NCI-H345 (cell line): ENCODE measurements around the gene RAB11FIP4.

Source experiments
- DNase-seq: peaks from one replicate; lab custom pipeline; 2025; lab: John Stamatoyannopoulos, UW

RAB11FIP4 gene

DNA sequence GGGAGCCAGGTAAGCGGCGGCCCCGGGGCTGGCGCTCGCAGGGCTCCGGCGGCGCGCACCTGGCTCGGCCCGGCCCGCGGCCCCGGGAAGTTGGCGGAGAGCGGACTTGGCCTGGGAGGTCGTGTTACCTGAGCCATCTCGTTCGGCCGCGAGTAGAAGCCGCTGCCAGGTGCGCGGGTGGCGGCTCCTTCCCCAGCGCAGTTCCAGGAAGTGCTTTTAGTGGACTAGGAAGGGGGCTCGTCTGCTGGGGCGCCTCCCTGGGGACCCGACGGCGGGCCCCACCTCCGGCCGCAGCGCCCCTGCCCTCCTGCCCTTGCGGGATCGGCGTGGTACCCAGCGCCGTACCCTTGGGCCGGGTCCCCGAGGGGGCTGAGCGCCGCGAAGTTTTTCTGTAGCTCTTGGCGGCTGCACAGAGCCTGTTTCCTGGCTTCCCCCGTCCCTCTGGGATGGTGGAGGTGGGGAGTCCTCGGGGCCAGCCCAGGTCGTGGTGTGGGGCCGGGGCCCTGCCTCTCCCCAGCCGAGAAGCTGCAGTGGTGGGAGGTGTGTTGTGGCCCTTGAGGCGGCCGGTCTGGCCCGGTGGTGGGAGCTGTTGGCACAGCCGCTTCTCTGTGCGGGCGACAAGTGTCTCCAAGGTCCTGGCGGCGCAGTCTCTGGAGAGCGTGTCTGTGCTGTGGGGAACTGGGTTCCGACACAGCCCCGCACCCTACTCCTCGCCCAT lies 96.9 kb downstream of the RAB11FIP4 start:
- DNase-seq, result peak; percentile 17

DNA sequence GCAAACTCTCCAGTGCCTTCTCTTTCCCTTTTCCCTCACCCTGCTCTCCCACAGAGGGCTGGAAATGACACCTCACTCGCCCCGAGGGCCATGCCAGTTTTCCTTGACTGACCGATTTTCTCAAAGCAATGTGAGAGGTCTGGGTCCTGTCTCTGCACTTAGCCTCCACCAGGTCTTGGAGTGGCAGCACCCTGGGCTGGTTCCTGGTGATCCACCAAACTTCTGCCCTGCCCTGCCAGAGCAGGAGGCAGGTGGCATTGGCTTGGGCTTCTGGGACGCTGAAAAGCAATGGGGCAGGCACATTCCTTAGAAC lies 97.5 kb downstream of the RAB11FIP4 start:
- no peak for DNase-seq

DNA sequence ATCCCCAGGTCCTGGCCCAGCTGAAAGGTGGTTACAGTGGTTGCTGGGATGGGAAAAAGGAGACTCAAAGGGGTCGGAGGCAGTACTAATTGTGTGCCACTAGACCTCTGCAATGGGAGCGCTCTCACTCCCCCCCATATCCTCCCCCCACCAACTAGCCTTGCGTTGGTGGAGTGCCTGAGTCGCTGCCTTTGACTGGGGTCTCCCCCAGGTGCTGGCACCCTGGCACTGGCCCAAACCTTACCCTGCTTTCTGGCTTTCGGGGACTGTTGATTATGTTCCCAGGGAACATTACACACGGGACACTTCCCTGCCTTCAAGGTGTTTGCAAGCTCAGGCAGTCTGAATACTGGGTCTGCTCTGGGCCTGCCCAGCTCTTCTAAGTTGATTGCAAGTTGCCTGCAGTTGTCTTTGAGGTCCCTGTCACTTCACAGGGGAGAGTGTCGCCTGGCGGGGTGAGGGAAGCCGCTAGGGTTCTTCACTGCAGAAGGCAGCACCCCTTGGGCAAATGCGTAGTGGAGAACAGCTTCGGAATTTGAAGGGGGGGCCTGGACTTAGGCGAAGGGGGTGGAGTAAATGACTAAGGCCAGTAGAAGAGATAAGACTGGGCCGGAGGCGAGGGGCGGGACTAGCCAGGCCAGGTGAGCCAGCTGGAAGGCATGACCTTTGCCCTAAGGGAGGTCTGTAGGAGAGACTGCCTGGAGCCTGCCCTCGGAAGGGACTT lies 98.0 kb downstream of the RAB11FIP4 start:
- no peak for DNase-seq

DNA sequence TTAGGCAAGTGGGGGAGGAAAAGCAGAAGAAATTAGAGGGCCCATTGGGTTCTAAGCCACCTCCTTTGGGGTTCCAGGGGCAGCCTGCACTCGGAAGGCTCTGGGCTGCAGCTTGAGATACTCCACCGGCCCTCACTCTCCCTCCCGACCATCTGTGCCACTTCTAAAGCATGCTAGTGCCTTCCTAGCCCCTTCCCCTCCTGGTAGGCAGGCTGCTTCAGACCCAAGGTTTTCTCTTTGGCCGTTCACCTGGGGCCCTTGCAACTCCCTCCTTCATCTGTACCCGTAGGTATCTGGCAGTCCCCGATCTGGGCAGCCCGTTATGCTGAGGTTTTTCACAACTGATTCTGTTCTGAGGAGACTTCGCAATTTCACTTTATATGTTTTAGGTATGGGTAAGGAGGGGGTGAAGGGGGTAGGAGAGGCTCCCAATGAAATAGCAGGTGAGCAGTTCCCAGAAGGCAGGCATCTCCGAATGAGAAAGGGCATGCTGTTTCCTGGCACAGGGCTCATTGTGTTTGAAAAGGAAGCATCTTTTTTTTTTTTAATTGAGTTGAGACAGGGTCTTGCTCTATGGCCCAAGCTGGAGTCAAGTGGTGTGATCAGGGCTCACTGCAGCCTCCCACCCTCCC lies 98.7 kb downstream of the RAB11FIP4 start:
- DNase-seq, result no peak

DNA sequence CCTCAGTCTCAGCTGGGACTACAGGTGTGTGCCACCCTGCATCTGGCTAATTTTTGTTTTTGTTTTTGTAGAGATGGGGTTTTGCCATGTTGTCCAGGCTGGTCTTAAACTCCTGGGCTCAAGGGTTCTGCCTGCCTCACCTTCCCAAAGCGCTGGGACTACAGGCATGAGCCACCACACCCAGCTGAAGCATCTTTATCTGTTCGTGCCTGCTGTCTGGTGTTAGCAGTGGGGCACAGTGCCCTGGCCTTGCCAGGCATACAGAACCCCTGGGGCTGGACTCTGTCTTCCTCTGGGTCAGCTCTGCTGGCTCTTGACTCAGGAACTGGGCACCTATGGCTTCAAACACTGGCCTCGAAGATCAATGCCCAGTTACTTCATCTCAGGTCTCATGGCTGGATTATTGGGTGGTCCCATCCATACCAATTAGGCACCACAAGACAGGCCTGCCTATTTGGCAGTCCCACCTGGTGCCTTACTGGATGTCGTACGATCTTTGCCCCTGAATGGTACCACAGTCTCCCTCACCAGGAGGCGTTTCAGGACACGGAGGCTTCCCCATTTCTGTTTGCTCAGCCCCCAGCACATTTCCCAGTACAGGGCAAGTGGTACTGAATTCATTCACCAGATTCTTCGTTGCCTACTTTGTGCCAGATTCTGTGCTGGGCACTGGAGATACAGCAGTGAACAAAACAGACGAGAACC lies 99.3 kb downstream of the RAB11FIP4 start:
- no peak for DNase-seq

DNA sequence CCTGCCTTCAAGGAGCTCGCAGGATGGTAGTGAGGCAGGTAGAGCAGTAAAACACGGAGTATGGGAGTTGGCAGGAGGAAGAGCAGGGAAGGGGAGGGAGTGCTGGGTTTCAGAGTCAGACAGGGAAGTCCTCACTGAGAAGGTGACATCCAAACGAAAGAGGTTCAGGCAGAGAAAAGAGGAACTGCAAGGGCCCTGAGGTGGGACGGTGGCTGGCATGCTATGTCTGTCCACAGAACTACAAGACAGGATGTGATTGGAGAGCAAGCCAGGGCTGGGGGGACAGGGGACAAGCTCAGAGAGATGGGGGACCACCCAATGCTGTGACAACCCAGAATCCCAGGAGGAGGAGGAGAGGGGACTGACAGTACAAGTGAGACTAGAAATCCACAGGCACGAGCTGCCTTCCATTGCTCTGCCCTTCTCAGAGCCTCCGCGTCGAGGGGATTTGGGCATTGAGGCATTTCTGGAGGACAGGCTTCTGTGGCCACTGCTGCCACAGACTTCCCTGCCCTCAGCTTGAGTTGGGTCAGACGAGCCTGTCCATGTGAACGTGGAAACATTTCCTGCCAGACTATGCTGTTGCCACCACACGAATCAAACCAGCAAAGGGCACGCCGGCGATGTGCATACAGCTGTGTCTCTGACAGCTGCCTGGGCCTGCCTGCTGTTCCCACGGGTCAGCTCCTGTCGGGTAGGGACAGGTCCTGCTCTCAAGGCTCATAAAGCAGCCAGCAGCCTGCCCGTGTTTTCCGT lies 100.1 kb downstream of the RAB11FIP4 start:
- DNase-seq, result no peak

DNA sequence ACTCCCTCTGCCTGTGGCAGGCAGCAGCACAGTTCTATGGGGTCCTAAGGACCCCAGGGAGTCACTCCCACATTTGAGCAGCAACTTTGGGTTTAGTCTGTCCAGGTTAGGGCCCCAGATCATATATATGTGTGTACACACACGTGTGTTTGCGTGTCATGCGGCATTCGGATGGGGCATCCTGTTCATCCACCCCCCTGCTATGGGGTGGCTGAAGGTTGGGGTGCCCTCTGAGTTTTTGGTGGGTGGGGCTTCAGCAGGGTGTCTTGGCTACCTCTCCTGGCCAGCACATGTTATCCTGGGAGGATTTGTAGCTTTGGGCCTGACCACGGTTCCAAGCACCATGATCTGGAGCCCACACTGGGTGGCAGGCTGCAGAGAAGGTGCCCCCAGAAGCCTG lies 100.7 kb downstream of the RAB11FIP4 start:
- DNase-seq, result no peak

DNA sequence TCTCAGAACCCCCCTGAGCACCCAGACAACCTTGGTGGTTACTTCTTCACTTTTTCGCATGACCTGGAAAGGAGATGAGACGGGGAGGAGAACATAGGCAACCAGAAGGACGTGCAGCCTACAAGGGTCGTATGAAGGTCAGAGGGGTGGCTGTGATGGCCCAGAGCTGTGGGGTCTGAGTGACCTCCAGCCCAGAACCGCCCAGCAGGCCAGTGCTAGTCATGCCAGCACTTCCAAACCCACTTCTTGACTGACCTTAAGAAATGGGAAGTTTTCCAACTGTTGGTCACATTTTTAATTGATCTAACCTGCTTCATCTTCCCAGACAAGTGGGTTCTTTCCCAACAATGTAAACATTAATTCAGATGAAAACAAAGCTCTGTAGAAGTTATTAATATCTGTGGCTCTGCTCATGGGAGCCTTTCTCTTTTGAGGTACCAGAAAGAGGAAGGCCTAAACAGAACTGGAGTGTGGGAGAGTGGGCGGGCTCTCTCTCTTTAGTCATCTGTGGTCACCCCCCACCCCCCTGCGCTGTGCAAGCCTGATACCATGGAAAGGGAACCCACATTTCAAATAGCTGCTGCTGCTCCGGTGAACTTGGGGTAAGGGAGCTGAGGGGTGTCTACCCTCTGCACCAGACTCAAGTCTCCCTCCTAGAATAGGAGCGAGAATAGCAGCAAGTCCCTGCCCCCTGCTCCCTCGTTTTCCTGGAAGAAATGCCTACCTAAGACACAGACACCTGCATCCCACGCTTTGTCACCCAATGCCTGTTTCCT lies 101.6 kb downstream of the RAB11FIP4 start:
- DNase-seq, result no peak

DNA sequence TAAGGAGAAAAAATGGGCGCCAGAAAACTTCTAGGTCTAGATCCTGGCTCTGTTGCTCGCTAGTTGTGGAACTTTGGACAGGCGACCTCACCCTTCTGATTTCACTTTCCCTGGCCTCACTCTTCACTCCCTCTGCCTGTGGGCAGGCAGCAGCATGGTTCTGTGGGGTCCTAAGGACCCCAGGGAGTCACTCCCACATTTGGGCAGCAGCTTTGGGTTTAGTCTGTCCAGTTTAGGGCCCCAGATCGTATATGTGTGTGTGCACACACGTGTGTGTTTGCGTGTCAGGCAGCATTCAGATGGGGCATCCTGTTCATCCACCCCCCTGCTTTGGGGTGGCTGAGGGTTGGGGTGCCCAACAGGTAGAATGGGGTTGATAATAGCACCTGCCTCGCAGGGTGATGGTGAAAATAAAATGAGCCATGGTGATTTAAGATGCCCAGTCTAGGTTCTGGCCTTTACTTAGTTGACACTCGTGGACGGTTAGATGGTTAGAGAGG lies 102.2 kb downstream of the RAB11FIP4 start:
- no peak for DNase-seq

DNA sequence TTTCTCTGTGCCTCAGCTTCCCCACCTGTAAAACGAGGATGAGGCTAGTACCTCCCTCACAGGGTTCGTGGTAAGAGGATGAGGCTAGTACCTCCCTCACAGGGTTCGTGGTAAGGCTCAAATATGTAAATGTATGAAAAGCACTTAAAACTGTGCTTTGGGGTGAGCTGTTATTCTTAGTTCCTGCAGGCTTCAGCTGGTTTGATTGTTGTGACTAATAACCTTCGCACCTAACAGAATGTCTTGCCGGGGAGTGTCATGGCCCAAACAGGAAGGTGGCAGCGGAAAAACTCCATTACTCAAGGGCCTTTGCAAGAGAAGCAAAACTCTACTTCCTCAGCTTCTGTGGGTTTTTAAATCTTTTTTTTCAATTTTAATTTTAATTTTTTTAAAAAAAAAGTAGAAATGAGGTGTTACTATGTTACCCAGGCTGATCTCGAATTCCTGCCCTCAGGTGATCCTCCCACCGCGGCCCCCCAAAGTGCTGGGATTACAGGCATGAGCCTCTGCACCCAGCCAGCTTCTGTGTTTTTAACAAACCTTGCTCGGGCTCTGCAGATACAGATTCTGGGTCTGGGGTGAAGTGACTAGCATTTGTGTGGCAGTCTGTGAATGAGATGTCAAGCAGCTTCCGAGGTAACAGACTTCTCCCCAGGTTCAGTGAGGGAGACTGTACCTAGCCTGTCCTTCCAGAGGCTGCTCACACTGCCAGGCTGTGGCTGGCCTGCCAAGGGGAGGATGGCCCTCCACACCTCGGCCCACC lies 103.0 kb downstream of the RAB11FIP4 start:
- DNase-seq, result no peak

DNA sequence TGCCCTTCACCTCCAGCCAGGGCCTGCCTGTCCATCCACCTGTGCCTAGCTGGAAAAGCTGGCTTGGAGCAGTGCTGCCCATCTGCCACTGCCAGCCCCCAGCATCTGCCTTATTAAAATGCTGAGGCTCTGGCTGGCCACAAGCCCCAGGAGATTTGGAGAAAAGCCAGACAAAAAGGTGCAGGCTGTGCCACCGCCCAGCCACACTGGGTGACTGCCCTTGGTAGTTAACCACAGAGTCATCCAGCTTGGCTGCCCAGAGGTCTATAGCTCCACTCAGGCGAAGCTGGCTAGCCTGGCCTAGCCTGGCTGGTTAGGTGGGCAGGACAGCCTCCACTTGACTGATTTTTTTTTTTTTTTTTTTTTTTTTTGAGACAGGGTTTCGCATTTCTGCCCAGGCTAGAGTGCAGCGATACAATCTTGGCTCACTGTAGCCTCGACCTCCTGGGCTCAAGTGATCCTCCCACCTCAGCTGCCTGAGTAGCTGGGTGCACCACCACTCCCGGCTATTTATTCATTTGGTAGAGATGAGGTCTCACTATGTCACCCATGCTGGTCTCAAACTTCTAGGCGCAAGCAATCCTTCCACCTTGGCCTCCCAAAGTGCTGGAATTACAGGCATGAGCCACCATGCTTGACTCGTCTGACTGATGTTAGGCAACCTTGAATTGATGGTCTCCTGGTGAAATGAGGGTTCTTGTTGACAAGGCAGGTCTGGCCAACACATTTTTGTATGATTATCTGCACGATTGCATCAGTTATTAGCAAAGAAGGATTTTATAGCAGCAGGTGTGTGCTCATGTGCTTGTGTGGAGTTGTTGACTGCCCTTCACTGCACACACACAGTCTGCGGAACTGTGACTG lies 103.8 kb downstream of the RAB11FIP4 start:
- DNase-seq, result peak; percentile 48

DNA sequence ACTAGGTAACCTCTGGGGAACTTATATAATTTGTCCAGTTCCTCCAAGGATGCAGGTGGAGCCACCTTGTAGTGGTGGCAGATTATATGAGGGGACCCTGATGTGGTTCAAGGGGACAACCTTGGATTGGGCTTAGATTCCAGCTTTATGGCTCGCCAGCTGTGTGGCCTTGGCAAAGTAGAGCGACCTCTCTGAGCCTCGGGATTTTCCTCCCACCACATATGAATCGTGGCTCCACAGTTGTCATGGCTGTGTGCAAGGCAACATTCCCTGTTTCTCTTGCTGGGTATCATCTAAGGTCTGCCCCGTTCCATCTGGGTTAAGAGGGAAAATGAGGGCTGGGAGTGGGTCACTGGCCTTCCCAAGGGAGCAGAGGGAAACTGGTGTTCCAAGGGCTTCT lies 104.6 kb downstream of the RAB11FIP4 start:
- no peak for DNase-seq

DNA sequence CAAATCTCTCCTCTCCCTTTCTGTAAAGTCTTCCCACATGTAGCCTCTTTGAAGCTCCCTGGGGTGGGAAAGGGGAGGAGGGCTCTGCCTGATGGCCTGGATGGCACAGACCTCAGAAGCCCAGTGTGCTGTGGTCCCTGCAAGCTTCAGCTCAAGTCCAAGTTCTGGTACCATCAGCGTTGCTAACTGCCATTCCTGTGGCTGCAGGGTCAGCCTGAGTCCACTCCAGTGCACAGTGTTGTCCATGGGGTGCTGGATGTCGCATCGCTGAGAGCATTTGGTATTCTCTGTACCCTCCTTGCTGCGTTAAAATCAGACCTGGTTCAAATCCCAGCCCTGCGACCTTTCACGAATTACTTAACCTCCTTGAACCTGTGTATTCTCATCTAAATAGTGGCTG lies 105.1 kb downstream of the RAB11FIP4 start:
- no peak for DNase-seq

DNA sequence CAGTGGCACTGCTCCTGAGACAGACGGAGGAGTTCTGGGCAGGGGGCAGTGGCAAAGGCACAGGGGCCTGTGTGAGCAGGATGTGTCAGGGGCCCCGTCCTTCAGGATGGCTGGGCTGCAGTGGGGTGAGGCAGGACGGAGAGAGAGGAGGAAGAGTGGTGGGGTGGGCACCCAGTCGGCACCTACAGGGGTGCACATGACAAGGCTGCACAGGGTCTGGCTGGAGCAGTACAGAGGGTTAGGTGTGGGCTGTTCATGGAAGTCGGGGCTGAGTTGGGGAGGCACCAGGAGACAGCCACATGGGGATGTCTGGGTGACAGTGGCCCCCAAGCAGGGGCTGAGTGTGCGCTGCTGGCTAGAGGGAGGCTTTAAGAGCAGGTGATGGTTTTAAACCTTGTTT lies 106.0 kb downstream of the RAB11FIP4 start:
- no peak for DNase-seq

DNA sequence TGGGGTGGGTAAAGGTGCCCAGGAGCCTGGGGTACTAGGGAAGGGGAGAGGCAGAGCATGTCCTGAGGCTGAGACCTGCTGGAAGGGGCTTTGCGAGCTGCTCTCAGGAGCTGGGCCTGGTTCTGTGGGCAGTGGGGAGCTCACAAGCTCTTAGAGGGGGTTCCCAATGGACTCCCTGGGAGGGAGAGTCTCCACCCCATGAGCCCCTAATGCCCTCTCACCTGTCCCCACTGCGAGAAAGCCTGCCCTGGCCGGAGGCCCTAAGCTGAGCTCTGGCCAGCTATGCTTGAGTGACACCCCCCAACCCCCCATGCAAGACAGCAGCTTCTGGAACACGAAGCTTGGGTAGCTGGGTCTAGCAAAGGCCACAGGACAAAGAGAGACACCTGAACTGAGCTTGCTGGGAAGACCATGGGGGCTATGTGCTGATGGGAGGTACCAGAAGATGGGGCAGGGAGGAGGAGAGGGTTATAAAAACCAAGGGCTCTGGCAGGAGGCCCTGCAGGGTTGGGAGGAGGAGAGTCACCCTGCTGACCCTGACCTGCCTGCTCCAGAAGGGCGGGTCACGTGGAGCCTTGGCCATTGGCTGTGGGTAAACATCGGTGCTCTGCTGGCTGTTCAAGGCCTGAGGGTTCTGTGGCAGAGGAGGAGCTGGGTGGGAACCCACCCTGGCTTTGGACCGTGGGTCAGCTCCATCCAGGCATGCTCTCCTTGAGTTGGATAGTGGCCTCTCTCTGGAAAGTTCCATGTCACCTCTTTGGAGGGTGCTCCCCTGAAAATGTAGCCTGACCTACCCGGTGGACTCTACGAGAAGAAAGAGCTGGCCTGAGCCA lies 106.7 kb downstream of the RAB11FIP4 start:
- DNase-seq, result no peak

DNA sequence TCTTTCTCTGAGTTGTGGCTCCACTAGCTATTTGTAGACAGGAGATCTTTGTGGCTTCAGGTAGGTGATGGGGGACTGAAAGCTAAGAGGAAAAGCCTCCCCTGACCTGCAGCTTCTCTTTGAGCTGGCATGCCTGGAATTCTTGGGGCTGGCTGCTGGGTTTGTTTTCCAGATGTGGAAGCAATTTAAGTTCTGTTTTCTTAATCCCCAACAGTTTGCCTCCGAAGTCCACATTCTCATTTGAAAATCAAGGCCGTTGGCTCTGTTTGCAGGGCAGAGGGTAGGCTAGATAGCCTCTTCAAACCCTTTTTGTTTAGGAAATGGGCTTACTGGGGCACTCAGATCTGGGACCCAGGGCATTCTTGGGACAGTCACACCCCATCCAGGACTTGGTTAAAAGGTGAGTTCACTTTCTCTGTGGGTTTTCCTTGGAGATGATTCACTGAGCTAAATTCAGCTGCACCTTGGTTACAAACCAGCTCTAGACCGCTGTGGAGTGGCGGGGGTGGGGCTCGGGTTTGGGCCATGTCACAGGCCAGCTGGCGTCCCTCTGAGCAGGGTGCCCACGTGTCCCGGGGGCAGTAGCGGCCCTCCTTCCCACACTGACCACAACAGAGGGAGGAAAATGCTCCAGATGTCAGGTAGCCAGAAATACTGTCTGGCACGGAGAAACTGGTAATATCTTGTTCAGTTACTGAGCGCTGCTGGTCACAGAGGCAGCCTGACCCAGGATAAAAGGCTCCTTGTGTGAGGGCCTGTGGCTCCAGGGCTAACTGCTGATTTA lies 108.5 kb downstream of the RAB11FIP4 start:
- no peak for DNase-seq

DNA sequence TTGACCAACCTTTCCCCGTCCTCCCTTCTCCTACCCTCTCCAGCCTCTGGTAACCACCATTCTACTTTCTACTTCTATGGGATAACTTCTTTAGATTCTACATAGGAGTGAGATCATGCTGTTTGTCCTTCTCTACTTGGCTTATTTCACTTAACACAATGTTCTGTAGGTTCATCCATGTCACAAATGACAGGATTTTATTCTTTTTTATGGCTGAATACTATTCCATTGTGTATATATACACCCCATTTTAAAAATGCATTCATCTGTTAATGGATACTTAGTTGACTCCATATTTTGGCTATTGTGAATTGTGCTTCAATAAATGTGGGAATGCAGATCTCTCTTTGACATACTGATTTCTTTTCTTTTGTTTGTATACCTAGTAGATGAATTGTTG lies 115.0 kb downstream of the RAB11FIP4 start:
- DNase-seq, result no peak
